ENCODE measurements around the gene RPS28.
A peak's percentile ranks its signal among the peaks of the same experiment; 100 is the strongest.
"Not testable (repeated sequence)": the region's sequence is repeated elsewhere in the genome, so short reads cannot be mapped to it uniquely, and the experiment has no call there.

RPS28 gene

DNA sequence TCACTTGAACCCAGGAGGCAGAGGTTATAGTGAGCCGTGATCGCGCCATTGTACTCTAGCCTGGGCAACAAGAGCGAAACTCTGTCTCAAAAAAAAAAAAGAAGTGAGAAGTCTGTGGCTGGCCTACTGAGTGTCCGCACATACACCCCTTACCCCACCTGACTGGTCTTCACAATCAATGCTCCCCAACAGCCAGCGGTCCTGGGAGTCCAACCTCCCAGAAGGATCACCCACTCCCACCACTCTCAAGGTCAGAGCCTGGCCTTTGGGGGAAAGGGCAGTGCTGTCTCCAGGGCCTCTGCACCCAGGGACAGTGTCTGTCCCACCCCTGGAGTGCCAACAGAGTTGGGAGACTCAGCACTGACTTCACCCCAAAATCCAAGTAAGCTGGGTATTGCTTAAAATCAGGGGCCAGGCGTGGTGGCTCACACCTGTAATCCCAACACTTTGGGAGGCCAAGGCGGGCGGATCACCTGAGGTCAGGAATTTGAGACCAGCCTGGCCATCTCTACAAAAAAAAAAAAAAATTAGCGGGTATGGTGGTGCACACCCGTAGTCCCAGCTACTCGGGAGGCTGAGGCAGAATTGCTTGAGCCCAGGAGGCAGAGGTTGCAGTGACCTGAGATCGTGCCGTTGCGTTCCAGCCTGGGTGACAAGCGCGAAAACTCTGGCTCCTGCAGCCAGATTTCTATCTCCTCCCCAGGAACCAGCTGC is 10.8 kb upstream of the RPS28 start:
- Mint-ChIP-seq H3K36me3 (ENCODE audit: insufficient read depth) (peaks cover 37% of the 10 kb centered on the region), H3K27ac (no peak overlapping the region), H3K4me3 (no peak overlapping the region), H3K9me3 (no peaks in the 10 kb centered on the region), H3K4me1 (ENCODE audit: low read depth in 2 of 2) (peaks cover 27 to 33% of the 10 kb centered on the region in 2 donors), H3K27me3 (no peaks in the 10 kb centered on the region)
- DNase-seq (no peak), ATAC-seq (replicated peaks) (no peak)

DNA sequence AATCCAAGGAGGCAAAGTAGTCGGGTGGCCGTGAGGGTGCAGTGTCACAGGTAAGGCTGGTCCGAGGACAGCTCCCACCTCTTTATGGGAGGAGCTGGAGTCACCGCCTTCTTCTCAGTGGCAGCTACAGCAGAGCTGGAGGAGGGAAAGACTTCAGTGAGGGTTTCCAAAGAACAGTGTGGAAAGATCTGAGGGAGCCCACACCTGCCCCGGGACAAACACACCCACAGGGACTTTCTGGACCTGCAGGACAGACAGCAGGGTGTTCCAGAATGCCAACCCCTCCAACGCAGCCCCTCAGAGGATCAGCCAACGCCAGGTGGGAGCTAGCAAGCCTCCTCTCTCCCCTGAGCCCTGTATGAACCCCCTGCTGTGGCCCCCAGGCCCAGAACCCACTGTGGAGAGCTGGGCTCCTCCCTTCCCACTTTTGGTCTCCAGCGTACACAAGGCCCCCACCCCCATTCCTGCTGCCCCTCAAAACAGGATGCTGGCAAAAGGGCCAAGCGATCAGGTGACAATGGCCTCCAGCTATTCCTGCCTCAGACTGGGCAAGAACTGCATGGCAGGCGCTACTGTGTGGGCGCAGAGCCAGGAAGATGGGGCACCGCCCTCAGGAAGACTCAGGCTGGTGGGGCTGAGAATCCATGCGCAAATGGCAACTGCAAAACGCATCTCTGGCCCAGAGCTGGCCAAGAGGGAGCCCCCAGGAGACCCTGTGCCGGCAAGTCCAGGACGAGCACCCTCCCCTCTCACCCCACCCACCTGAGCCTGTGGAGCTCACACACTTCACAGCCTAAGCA is 9.6 kb upstream of the RPS28 start:
- Mint-ChIP-seq H3K27ac (no peak overlapping the region), H3K4me3 (no peak overlapping the region), H3K9me3 (no peaks in the 10 kb centered on the region), H3K27me3 (no peaks in the 10 kb centered on the region), H3K4me1 (ENCODE audit: low read depth in 2 of 2) (peaks cover 21 to 25% of the 10 kb centered on the region in 2 donors), H3K36me3 (ENCODE audit: insufficient read depth) (peaks cover 46% of the 10 kb centered on the region)
- DNase-seq (no peak), ATAC-seq (replicated peaks) (no peak)

DNA sequence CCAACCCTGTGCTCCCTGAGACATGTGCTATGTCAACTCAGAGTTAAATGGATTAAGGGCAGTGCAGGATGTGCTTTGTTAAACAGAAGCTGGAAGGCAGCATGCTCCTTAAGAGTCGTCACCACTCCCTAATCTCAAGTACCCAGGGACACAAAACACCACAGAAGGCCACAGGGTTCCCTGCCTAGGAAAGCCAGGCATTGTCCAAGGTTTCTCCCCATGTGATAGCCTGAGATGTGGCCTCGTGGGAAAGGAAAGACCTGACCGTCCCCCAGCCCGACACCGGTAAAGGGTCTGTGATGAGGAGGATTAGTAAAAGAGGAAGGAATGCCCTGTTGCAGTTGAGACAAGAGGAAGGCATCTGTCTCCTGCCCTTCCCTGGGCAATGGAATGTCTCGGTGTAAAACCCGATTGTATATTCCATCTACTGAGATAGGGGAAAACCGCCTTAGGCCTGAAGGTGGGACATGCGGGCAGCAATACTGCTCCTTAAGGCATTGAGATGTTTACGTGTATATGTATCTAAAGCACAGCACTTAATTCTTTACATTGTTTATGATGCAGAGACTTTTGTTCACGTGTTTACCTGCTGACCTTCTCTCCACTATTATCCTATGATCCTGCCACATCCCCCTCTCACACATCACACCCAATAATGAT is 6.2 kb upstream of the RPS28 start:
- DNase-seq; ATAC-seq (replicated peaks): not testable (repeated sequence)
- peak overlapping the region in 1 of 2 donors; percentile 23 for H3K27ac Mint-ChIP-seq

DNA sequence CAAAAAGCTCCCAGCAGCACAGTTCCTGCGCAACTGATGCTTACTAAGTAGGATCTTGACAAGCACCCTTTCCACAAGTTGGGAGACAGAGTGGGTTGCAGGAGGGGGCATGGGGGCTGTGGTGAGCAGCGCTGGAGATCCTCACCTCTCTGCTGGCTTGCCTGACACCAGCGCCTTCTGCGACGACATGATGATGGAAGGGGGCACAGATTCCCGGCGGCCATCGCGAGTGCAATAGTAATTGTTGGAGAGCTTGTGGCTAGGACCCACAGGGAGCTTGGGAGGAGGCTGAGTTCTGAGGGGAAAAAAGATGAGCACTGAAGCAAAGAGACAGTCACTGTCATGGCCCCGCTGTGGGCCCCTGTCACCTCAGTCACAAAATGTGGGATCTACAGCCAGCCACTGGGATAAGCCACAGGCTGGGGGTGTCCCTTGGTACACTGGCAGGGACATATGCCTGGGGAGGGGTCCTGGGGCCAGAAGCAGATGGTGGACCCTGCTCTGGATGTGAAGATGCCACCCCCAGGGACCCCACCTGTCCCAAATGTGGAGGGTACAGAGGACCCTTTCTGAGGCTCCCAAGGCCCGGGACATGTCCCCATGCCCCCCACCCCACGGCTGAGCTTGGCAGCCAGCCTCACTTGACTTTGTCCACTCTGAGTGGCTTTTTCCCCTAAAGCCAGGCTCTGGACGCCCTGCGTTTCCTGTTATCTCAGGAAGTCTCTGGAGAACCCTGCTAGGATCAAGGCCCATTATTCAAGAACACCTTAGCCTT is 4.8 kb upstream of the RPS28 start:
- no peaks in the 10 kb centered on the region for H3K9me3 Mint-ChIP-seq
- H3K36me3 Mint-ChIP-seq (ENCODE audit: insufficient read depth): peaks cover 56% of the 10 kb centered on the region
- ATAC-seq (replicated peaks) (no peak), DNase-seq (no peak)
- H3K4me3 Mint-ChIP-seq: no peak overlapping the region
- no peaks in the 10 kb centered on the region for H3K27me3 Mint-ChIP-seq
- H3K4me1 Mint-ChIP-seq (ENCODE audit: low read depth in 2 of 2): peaks cover 13 to 14% of the 10 kb centered on the region in 2 donors
- H3K27ac Mint-ChIP-seq: no peak overlapping the region

More for the DNA sequence above, 6.2 kb upstream of the RPS28 start:
- H3K27me3 Mint-ChIP-seq; H3K4me1 Mint-ChIP-seq (ENCODE audit: low read depth in 2 of 2); H3K9me3 Mint-ChIP-seq; H3K4me3 Mint-ChIP-seq: not testable (repeated sequence)
- H3K36me3 Mint-ChIP-seq (ENCODE audit: insufficient read depth): peaks cover 43% of the 10 kb centered on the region

DNA sequence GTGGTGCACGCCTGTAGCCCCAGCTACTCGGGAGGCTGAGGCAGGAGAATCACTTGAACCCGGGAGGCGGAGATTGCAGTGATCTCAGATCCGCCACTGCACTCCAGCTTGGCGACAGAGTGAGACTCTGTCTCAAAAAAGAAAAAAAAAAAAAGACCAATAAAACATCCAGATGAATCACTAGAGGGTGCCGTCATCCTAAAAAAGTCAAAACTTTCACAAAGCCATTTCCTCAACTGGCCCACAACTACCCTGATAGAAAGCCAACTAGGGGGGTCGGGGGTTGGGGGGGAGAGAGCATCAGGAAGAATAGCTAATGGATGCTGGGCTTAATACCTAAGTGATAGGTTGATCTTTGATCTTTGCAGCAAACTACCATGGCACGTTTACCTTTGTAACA is 2.5 kb upstream of the RPS28 start:
- not testable (repeated sequence) for H3K4me3 Mint-ChIP-seq; H3K27me3 Mint-ChIP-seq; ATAC-seq (replicated peaks); H3K27ac Mint-ChIP-seq; H3K9me3 Mint-ChIP-seq; DNase-seq
- peaks cover 20 to 22% of the 10 kb centered on the region in 2 donors for H3K4me1 Mint-ChIP-seq (ENCODE audit: low read depth in 2 of 2)
- H3K36me3 Mint-ChIP-seq (ENCODE audit: insufficient read depth): peaks cover 51% of the 10 kb centered on the region

DNA sequence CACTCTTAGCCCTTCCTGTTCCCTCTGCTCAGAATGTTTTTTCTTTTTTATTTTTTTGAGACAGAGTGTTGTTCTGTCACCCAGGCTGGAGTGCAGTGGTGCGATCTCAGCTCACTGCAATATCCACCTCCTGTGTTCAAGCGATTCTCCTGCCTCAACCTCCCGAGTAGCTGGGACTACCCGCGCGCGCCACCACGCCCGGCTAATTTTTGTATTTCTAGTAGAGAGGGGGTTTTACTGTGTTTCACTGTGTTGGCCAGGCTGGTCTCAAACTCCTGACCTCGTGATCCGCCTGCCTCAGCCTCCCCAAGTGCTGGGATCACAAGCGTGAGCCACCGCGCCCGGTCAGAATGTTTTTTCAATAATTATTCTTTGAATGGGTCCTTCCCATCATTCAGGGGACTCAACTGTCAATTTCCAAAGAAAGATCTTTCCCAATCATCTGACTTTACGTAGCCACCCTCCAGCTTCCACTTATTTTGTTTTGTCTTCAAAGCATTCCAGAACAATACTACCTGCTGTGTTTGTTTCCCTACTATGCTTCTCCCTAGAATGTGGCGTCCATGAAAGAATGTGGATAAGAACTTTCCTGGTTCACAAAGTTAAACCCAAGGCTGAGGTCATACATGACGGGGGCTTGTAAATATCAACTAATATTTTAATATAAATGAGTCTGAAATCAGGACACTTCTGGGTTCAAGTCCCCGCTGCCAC is 1.3 kb upstream of the RPS28 start:
- H3K36me3 Mint-ChIP-seq (ENCODE audit: insufficient read depth): peaks cover 50% of the 10 kb centered on the region
- no peaks in the 10 kb centered on the region for H3K9me3 Mint-ChIP-seq
- peaks cover 20 to 22% of the 10 kb centered on the region in 2 donors for H3K4me1 Mint-ChIP-seq (ENCODE audit: low read depth in 2 of 2)
- peak overlapping the region; percentile 98 to 99 for H3K27ac Mint-ChIP-seq
- H3K4me3 Mint-ChIP-seq: peak overlapping the region; percentile 95 to 98
- H3K27me3 Mint-ChIP-seq: no peaks in the 10 kb centered on the region
- no peak for DNase-seq
- no peak for ATAC-seq (replicated peaks)

DNA sequence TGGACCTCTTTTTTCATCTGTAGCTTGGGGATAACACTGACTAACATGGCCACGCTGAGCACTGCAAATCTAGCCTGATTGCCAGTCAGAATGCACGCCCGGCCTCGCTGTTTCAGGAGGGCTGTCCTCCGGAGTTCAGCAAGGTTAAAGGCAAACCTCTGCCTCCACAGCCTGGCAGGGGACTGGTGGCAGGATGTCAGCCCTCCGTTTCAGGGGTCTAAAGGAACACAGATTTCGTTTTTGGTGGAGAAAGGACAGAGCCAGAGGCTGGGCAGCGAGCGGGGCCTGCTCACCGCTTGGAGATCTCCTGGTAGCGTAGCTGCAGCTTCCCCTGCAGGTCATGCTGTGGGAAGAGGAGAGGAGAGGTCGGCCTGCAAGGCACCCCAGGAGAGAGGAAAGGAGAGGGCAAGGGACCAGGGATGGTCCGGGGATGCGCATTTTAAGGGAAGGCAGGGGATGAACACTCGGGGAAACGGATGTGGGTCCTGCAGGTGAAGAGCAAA is 681 bp upstream of the RPS28 start:
- H3K27me3 Mint-ChIP-seq: no peaks in the 10 kb centered on the region
- peak overlapping the region; percentile 95 to 98 for H3K4me3 Mint-ChIP-seq
- H3K4me1 Mint-ChIP-seq (ENCODE audit: low read depth in 2 of 2): peaks cover 20 to 22% of the 10 kb centered on the region in 2 donors
- DNase-seq (no peak), ATAC-seq (replicated peaks) (peak; percentile 13)
- H3K36me3 Mint-ChIP-seq (ENCODE audit: insufficient read depth): peaks cover 54% of the 10 kb centered on the region
- H3K9me3 Mint-ChIP-seq: no peaks in the 10 kb centered on the region
- H3K27ac Mint-ChIP-seq: peak overlapping the region; percentile 98 to 99

DNA sequence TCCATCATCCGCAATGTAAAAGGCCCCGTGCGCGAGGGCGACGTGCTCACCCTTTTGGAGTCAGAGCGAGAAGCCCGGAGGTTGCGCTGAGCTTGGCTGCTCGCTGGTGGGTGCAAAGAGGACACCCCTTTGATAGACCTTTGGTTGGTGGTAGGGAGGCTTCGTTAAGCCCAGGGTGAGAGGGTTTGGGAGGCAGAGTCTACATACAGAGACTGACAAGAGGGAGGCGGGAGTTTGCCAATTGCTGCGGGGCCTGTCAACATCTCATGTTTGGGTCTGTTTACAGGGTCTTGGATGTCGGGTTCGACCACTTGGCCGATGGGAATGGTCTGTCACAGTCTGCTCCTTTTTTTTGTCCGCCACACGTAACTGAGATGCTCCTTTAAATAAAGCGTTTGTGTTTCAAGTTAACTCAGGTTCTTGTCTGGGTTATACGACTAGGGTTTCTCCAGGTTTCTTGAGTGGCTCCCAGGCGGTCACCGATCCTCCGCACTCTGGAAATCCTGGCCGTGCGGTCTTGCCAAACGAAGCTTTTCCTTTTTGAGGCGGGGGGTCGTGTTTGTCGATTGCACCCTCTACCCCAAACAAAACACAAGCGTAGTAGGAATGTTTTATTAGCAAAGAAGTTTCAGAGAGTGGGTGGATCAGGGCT is 816 bp downstream of the RPS28 start:
- Mint-ChIP-seq H3K9me3 (no peaks in the 10 kb centered on the region), H3K36me3 (ENCODE audit: insufficient read depth) (peaks cover 41% of the 10 kb centered on the region)
- ATAC-seq (replicated peaks): no peak

DNA sequence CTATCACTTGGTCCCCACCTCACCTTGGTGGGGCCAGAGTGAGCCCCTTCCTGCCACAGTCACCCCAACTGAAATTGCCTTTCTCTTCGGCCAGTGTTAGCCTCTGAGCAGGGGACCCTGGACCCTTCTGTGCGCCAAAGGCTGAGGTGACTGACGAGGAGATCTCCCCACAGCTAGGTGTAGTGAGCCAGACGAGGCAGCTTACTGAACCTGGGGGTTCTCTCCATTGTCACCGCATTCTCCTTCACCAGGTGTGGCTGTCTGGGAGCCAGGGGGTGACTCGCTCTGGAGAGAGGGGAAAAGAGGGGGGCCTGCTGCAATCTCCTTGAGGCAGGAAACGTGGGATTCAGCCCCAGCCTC is 1.3 kb downstream of the RPS28 start:
- ATAC-seq (replicated peaks) (no peak), DNase-seq (no peak)
- Mint-ChIP-seq H3K4me3 (peak overlapping the region; percentile 95 to 98), H3K36me3 (ENCODE audit: insufficient read depth) (peaks cover 40% of the 10 kb centered on the region), H3K27me3 (no peaks in the 10 kb centered on the region), H3K27ac (peak overlapping the region; percentile 98 to 99), H3K9me3 (no peaks in the 10 kb centered on the region), H3K4me1 (ENCODE audit: low read depth in 2 of 2) (peaks cover 20 to 21% of the 10 kb centered on the region in 2 donors)

More for the DNA sequence above, 816 bp downstream of the RPS28 start:
- Mint-ChIP-seq H3K4me3 (peak overlapping the region; percentile 95 to 98), H3K27ac (peak overlapping the region; percentile 98 to 99), H3K4me1 (ENCODE audit: low read depth in 2 of 2) (peaks cover 20 to 21% of the 10 kb centered on the region in 2 donors), H3K27me3 (no peaks in the 10 kb centered on the region)
- no peak for DNase-seq

DNA sequence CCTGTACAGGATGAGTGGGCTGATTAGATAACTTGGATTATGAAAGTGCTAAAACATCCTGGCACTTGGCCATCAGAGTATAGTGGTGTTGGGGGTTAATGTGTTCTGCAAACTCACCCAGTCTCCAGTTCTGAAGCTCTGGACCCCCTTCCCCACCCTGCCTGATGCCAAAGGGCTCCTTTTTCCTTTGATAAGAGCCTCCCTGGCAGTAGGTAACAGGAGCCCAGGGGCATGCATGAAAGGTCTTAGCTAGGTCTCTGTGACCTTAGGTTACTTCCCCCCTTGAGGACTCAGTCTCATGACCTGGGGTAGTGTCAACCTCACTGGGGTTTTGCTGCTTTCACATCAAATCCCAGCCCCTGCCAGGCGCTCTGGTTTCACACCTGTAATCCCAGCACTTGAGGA is 2.5 kb downstream of the RPS28 start:
- no peak for ATAC-seq (replicated peaks)
- no peak overlapping the region for H3K4me3 Mint-ChIP-seq

DNA sequence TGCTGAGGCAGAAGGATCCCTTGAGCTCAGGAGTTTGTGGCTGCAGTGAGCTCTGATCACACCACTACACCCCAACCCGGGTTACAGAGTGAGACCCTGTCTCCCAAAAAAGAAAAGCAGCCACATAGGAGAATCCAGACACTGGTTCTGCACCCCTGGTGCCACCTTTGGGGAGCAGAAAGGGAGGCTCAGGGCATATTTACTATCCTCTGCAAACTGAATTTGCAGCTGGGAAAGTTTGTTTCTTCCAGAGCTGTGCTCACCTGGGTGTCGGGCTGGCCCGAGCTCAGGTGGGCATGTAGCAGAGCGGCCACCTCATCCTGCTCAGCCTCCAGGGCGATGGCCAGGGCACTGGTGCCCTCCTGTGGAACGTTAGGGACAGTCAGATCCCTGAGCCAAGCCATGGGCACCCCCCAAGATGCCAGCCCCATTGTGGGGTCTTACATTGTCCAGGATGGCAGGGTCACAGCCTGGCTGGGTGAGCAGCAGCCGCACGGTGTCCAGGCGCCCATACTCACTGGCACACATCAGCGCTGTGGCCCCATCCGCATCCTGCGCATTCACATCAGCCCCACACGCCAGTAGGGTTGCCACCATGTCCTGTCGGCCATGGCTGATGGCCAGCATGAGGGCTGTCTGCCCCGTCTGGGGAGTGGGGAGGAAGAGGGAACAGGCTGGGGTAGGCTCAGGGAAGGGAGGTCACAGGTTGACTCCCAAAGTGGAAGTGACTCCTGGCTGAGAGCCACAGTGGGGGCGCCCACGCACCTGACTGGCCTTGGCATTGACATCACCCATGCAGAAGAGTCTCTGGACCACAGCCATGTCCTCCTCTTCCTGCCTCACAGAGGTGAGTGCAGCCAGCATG is 3.1 kb downstream of the RPS28 start:
- DNase-seq: no peak
- Mint-ChIP-seq H3K4me1 (ENCODE audit: low read depth in 2 of 2) (peaks cover 20 to 21% of the 10 kb centered on the region in 2 donors), H3K27me3 (no peaks in the 10 kb centered on the region), H3K4me3 (no peak overlapping the region), H3K27ac (peak overlapping the region in 1 of 2 donors; percentile 63), H3K36me3 (ENCODE audit: insufficient read depth) (peaks cover 40% of the 10 kb centered on the region), H3K9me3 (no peaks in the 10 kb centered on the region)
- ATAC-seq (replicated peaks): no peak

More for the DNA sequence above, 2.5 kb downstream of the RPS28 start:
- peaks cover 20 to 21% of the 10 kb centered on the region in 2 donors for H3K4me1 Mint-ChIP-seq (ENCODE audit: low read depth in 2 of 2)
- H3K27ac Mint-ChIP-seq: peak overlapping the region in 1 of 2 donors; percentile 63
- H3K9me3 Mint-ChIP-seq: no peaks in the 10 kb centered on the region
- H3K36me3 Mint-ChIP-seq (ENCODE audit: insufficient read depth): peaks cover 40% of the 10 kb centered on the region
- no peaks in the 10 kb centered on the region for H3K27me3 Mint-ChIP-seq
- no peak for DNase-seq
